Ovary (tissue), 3 donors: ENCODE results near the gene PPP4C.

Experiments used
- CTCF ChIP-seq, 3 donors: fragments of 450-650 bp in 2 of 3; fragments of 200-600 bp in 1 of 3; IDR thresholded peaks; one replicate each; pipeline versions ENCODE4 v1.5.1 to v1.8.0; 2016 to 2022; ENCODE audit warnings: antibody characterized with exemption in 3 of 3, mild to moderate bottlenecking in 1 of 3
- POLR2A ChIP-seq: fragments of 450-650 bp; IDR thresholded peaks from one replicate; pipeline ENCODE4 v1.6.1; 2017; ENCODE audit warnings: antibody characterized with exemption, mild to moderate bottlenecking, moderate library complexity
- donor health status: DM: no; HTN: no; CAD: no.

GRCh38 chr16:30110661-30111060 lies 34.9 kb downstream of the PPP4C start:
- no peak for TF ChIP-seq POLR2A
- TF ChIP-seq CTCF (IDR thresholded peaks at IDR 0.05): no peak
